Common myeloid progenitor, CD34-positive (primary cell): ENCODE data around the gene GET4.
"Not testable (repeated sequence)": the region's sequence is repeated elsewhere in the genome, so short reads cannot be mapped to it uniquely, and the experiment has no call there.

ENCODE experiments used
- CTCF ChIA-PET: fragments of 350-600 bp; sonication (Branson Sonifier 250); formaldehyde crosslinking; loops from one replicate; lab custom pipeline; 2021; ENCODE audit warnings: antibody characterized with exemption; lab: Charles Lee
- POLR2A ChIA-PET: fragments of 350-600 bp; sonication (Branson Sonifier 250); formaldehyde crosslinking; loops from one replicate; lab custom pipeline; 2021; ENCODE audit warnings: antibody characterized with exemption; lab: Charles Lee
- DNase-seq, 3 donors: peaks; one replicate each; pipeline versions ENCODE4 v3.0.0 to v3.0.0-alpha.2; 2013
- H3K27ac ChIP-seq, 2 experiments: 1 replicate in 1 of 2; 2 replicates in 1 of 2; pipeline ENCODE4 v1.7.0; 2013; ENCODE audit warnings: inconsistent platforms in 2 of 2, low read length in 2 of 2, mild to moderate bottlenecking in 2 of 2, low read depth in 1 of 2, moderate library complexity in 1 of 2; ENCODE audit not compliant: severe bottlenecking in 2 of 2, insufficient read depth in 1 of 2, poor library complexity in 1 of 2
- H3K27me3 ChIP-seq, 5 experiments: replicated peaks in 2 of 5; 1 replicate in 3 of 5; 2 replicates in 2 of 5; pipeline versions ENCODE4 v1.6.1 to v1.7.0; 2013; ENCODE audit warnings: low read length in 4 of 5, mild to moderate bottlenecking in 2 of 5, moderate library complexity in 2 of 5, inconsistent platforms in 1 of 5; ENCODE audit not compliant: insufficient read depth in 5 of 5, control insufficient read depth in 4 of 5
- H3K36me3 ChIP-seq, 4 experiments: 1 replicate in 2 of 4; 2 replicates in 2 of 4; pipeline versions ENCODE4 v1.6.1 to v1.7.0; 2013; ENCODE audit warnings: low read length in 3 of 4, control low read depth in 1 of 4, mild to moderate bottlenecking in 1 of 4; ENCODE audit not compliant: control insufficient read depth in 4 of 4, insufficient read depth in 4 of 4
- H3K4me1 ChIP-seq, 4 experiments: 1 replicate in 3 of 4; 2 replicates in 1 of 4; pipeline versions ENCODE4 v1.6.1 to v1.7.1; 2013; ENCODE audit warnings: low read length in 3 of 4, mild to moderate bottlenecking in 3 of 4, control low read depth in 1 of 4, inconsistent platforms in 1 of 4, moderate library complexity in 1 of 4; ENCODE audit not compliant: control insufficient read depth in 4 of 4, insufficient read depth in 4 of 4; ENCODE audit errors: control extremely low read depth in 1 of 4
- H3K4me3 ChIP-seq, 7 experiments: 1 replicate in 4 of 7; 2 replicates in 3 of 7; pipeline versions ENCODE4 v1.5.1 to v1.7.0; 2013; ENCODE audit warnings: mild to moderate bottlenecking in 7 of 7, low read length in 6 of 7, moderate library complexity in 6 of 7, inconsistent platforms in 2 of 7, low read depth in 2 of 7, control low read depth in 1 of 7; ENCODE audit not compliant: insufficient read depth in 4 of 7, control insufficient read depth in 1 of 7; ENCODE audit errors: extremely low read depth in 1 of 7
- H3K9me3 ChIP-seq, 5 experiments: 1 replicate in 4 of 5; 2 replicates in 1 of 5; pipeline versions ENCODE4 v1.6.1 to v1.7.1; 2013; ENCODE audit warnings: low read length in 4 of 5, mild to moderate bottlenecking in 2 of 5, inconsistent platforms in 1 of 5, low read depth in 1 of 5, moderate library complexity in 1 of 5; ENCODE audit not compliant: control insufficient read depth in 4 of 5, insufficient read depth in 2 of 5; ENCODE audit errors: control extremely low read depth in 1 of 5
- WGBS: methylation state at CpG from one replicate; pipeline ENCODE4 v1.1.5; 2013; ENCODE audit not compliant: insufficient coverage; 5-methylcytosine and 5-hydroxymethylcytosine counted together

Gene GET4

DNA sequence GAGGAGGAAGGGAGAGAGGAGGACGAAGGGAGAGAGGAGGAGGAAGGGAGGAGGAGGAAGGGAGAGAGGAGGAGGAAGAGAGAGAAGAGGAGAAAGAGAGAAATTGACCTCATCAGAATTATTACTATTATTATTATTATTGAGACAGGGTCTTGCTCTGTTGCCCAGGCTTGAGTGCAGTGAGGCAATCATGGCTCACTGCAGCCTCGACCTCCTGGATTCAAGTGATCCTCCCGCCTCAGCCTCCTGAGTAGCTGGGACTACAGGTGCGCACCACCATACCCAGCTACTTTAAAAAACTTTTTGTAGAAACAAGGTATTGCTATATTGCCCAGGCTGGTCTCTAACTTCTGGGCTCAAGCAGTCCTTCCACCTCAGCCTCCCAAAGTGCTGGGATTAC, 67.4 kb downstream of the GET4 start:
- POLR2A ChIA-PET, H3K27me3 ChIP-seq, CTCF ChIA-PET, H3K4me3 ChIP-seq, DNase-seq, H3K27ac ChIP-seq, H3K4me1 ChIP-seq, H3K36me3 ChIP-seq: not testable (repeated sequence)
- peaks cover 0 to 17% (median 4%) of the 10 kb centered on the region in 5 experiments for H3K9me3 ChIP-seq
- 100% methylated on average over 3 of the region's 4 CpGs for whole genome bisulfite sequencing

DNA sequence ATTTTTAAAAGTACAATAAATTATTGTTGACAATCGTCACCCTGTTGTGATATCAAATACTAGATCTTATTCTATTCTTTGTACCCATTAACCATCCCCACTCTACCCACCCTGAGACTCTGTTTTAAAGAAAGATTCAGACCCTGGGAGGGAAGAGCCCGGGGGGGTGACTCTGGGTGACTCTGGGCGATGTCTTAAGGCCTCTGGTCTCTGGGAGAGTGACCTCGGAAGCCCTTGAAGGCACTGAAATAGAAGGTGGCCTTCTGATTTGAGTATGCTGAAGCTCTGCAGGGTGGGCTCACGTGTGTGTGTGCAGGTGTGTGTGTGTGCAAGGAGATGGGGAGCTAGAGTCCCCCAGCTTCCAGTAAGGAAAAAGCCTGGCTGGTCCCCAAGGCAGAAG, 68.4 kb downstream of the GET4 start:
- Histone ChIP-seq H3K27ac (no peak overlapping the region), H3K36me3 (peaks cover 0 to 3% (median 0%) of the 10 kb centered on the region in 4 experiments), H3K27me3 (peaks cover 0 to 3% (median 0%) of the 10 kb centered on the region in 5 experiments), H3K4me1 (peaks cover 0 to 9% (median 0%) of the 10 kb centered on the region in 4 experiments), H3K4me3 (no peak overlapping the region), H3K9me3 (peaks cover 0 to 17% (median 4%) of the 10 kb centered on the region in 5 experiments)
- DNase-seq: no peak
- CTCF ChIA-PET: interaction anchor here (1.5 kb wide), 1 partner anchor 15 kb away, joined by 3 read pairs; no protein-coding TSS in a partner anchor
- 95% methylated on average over 4 of the region's 5 CpGs for WGBS
- POLR2A ChIA-PET: no interaction called here

DNA sequence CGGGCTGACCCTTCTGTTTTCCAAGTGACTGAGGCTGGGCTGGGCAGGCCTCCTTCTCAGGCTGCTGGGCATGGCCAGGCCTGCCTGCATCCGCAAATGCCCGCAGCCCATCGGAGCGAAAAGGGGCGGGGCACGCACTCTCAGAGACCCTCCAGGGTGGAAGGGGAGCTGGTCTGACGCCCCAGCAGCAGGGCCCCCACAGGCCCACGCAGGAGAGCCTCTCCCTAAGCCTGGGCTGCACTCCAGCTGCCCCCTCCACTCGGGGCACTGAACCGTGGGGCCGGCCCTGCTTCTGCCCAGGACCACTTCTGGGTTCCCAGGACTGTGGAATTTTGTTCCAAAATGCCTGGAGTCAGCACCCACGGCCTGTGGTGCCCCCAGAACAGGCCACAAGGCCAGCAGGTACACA, 68.8 kb downstream of the GET4 start:
- peaks cover 0 to 12% (median 0%) of the 10 kb centered on the region in 4 experiments for H3K4me1 ChIP-seq
- peaks cover 0 to 3% (median 0%) of the 10 kb centered on the region in 5 experiments for H3K27me3 ChIP-seq
- POLR2A ChIA-PET: no interaction called here
- peaks cover 0 to 14% (median 3%) of the 10 kb centered on the region in 5 experiments for H3K9me3 ChIP-seq
- WGBS: 96% methylated on average over 12 of the region's 13 CpGs
- no peak overlapping the region for H3K27ac ChIP-seq
- CTCF ChIA-PET: interaction anchor here (1.5 kb wide), 1 partner anchor 15 kb away, joined by 3 read pairs; no protein-coding TSS in a partner anchor
- H3K4me3 ChIP-seq: no peak overlapping the region
- no peak for DNase-seq
- peaks cover 0 to 6% (median 0%) of the 10 kb centered on the region in 4 experiments for H3K36me3 ChIP-seq

DNA sequence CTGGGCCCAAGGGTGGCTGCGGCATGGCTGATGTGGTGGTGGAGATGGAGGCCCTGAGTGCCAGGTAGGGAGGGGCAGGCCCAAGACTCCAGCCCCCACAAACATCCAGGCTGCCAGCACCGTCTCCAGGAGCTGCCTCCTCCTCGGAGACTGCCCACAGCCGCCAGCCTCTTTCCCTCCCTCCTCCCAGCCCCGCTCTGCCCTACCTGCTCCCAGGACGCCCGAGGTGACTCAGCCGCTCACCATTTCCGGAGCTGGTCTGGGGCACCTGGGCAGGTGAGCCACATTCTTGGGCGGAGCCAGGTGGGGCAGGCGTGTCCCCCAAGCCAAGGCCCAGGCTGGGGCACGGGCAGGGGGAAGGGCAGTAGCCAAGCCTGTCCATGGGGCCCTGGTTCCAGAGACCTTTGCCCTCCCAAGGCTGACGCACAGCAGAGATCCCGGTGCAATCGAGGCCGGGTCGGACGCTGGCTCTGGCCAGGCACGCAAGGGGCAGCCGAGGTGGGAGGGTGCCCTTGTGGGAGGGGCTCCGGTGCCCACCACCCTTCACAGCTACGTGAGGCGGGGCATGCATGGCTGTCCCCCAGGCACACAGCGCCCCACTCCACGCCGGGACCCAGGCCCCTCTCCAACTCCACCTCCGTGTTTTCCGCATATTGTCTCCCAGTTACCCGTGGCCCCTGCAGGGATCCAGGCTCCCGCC, 69.4 kb downstream of the GET4 start:
- no peak for DNase-seq
- Histone ChIP-seq H3K27ac (no peak overlapping the region), H3K36me3 (peaks cover 0 to 6% (median 0%) of the 10 kb centered on the region in 4 experiments), H3K9me3 (peaks cover 0 to 9% (median 0%) of the 10 kb centered on the region in 5 experiments), H3K4me3 (no peak overlapping the region), H3K4me1 (peaks cover 0 to 12% (median 0%) of the 10 kb centered on the region in 4 experiments), H3K27me3 (peaks cover 0 to 3% (median 0%) of the 10 kb centered on the region in 5 experiments)
- POLR2A ChIA-PET: no interaction called here
- WGBS: 97% methylated on average over 23 of the region's 30 CpGs
- CTCF ChIA-PET: interaction anchor here (1.5 kb wide), 1 partner anchor 16 kb away, joined by 3 read pairs; no protein-coding TSS in a partner anchor
